Natural killer cell (primary cell): ENCODE measurements around the gene ABCA12. TPM values are rescaled to one million over a fixed set of nuclear protein-coding genes. Genes with fewer than 3 reads are reported as not detected.

Experiments used
- ATAC-seq, 3 donors: fragments of 150-1000 bp in 2 of 3; fragments of 200-7000 bp in 1 of 3; cut with Tn5 transposase; 1 replicate in 1 of 3; 2 replicates in 2 of 3; pipeline ENCODE4 v1.10.0; 2021; ENCODE audit warnings: mild to moderate bottlenecking in 2 of 3, moderate library complexity in 2 of 3
- DNase-seq, 2 donors: peaks; one replicate each; pipeline versions ENCODE4 v3.0.0 to v3.0.0-alpha.2; 2013 to 2021; ENCODE audit warnings: mixed read lengths in 1 of 2
- H3K27ac ChIP-seq: one replicate; pipeline ENCODE4 v1.5.1; 2013; ENCODE audit warnings: mild to moderate bottlenecking, low read length
- H3K27me3 ChIP-seq: one replicate; pipeline ENCODE4 v1.6.1; 2013; ENCODE audit warnings: low read length; ENCODE audit not compliant: control insufficient read depth, insufficient read depth
- H3K36me3 ChIP-seq: one replicate; pipeline ENCODE4 v1.6.1; 2013; ENCODE audit warnings: low read length; ENCODE audit not compliant: control insufficient read depth, insufficient read depth
- H3K4me1 ChIP-seq: one replicate; pipeline ENCODE4 v1.6.1; 2013; ENCODE audit warnings: low read length; ENCODE audit not compliant: control insufficient read depth, insufficient read depth
- H3K4me3 ChIP-seq: one replicate; pipeline ENCODE4 v1.5.1; 2013; ENCODE audit warnings: low read length
- H3K9me3 ChIP-seq: one replicate; pipeline ENCODE4 v1.6.1; 2013; ENCODE audit warnings: low read length; ENCODE audit not compliant: control insufficient read depth, insufficient read depth
- H3K27ac Mint-ChIP-seq, 2 donors: one replicate each; pipeline ENCODE4 v1.8.0; 2022; ENCODE audit warnings: mild to moderate bottlenecking in 2 of 2, mixed read lengths in 2 of 2, moderate library complexity in 1 of 2
- H3K27me3 Mint-ChIP-seq, 2 donors: one replicate each; pipeline ENCODE4 v1.8.0; 2022; ENCODE audit warnings: low read depth in 2 of 2, mixed read lengths in 2 of 2
- H3K36me3 Mint-ChIP-seq: one replicate; pipeline ENCODE4 v1.8.0; 2022; ENCODE audit warnings: mixed read lengths
- H3K4me1 Mint-ChIP-seq, 2 donors: one replicate each; pipeline ENCODE4 v1.8.0; 2022; ENCODE audit warnings: mixed read lengths in 2 of 2
- H3K4me3 Mint-ChIP-seq: one replicate; pipeline ENCODE4 v1.8.0; 2022; ENCODE audit warnings: mild to moderate bottlenecking, moderate library complexity, mixed read lengths
- H3K9me3 Mint-ChIP-seq, 2 donors: one replicate each; pipeline ENCODE4 v1.8.0; 2022; ENCODE audit warnings: mixed read lengths in 2 of 2
- WGBS: methylation state at CpG from one replicate; pipeline ENCODE4 v1.1.7; 2013; ENCODE audit warnings: missing lambda C conversion rate; ENCODE audit not compliant: insufficient coverage; 5-methylcytosine and 5-hydroxymethylcytosine counted together
- intact Hi-C: fragments of 100-400 bp; cut with micrococcal nuclease; formaldehyde crosslinking; loops from one replicate; pipeline ENCODE4 v1.14.2; 2022
- total RNA-seq, 4 donors: library from RNA; stranded (reverse); fragments of 120-200 nt in 1 of 4; gene quantifications; one replicate each; pipeline versions ENCODE4 v1.2.3 to v1.2.4, GENCODE V29; 2013 to 2022
- TF ChIP-seq, protein P1 (sequence below): fragments of 200-600 bp; IDR thresholded peaks from one replicate; pipeline ENCODE4 v1.8.0; 2022; ENCODE audit warnings: antibody characterized with exemption

Gene ABCA12
- total RNA-seq, 3 donors from 2014 or later (not counting 1 experiment from before 2014, with no cell fraction given): not detected

- intact Hi-C loops: no loop called here
- no peaks in the 10 kb centered on the region for H3K36me3 ChIP-seq
- Mint-ChIP-seq H3K27ac (no peak overlapping the region), H3K36me3 (no peaks in the 10 kb centered on the region), H3K9me3 (peaks cover 2 to 3% of the 10 kb centered on the region in 2 donors), H3K4me3 (no peak overlapping the region), H3K4me1 (no peaks in the 10 kb centered on the region), H3K27me3 (no peaks in the 10 kb centered on the region)
- WGBS: 76% methylated on average over 2 of the region's 3 CpGs
- no peak overlapping the region for H3K27ac ChIP-seq
- no peak overlapping the region for H3K4me3 ChIP-seq
- TF ChIP-seq, protein P1, sequence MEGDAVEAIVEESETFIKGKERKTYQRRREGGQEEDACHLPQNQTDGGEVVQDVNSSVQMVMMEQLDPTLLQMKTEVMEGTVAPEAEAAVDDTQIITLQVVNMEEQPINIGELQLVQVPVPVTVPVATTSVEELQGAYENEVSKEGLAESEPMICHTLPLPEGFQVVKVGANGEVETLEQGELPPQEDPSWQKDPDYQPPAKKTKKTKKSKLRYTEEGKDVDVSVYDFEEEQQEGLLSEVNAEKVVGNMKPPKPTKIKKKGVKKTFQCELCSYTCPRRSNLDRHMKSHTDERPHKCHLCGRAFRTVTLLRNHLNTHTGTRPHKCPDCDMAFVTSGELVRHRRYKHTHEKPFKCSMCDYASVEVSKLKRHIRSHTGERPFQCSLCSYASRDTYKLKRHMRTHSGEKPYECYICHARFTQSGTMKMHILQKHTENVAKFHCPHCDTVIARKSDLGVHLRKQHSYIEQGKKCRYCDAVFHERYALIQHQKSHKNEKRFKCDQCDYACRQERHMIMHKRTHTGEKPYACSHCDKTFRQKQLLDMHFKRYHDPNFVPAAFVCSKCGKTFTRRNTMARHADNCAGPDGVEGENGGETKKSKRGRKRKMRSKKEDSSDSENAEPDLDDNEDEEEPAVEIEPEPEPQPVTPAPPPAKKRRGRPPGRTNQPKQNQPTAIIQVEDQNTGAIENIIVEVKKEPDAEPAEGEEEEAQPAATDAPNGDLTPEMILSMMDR: no peak
- DNase-seq (no peak), ATAC-seq (no peak)
- H3K9me3 ChIP-seq: no peaks in the 10 kb centered on the region
- H3K27me3 ChIP-seq: no peaks in the 10 kb centered on the region
- H3K4me1 ChIP-seq: no peaks in the 10 kb centered on the region
Observed at GRCh38 chr2:215110918-215111317, 27.5 kb downstream of the ABCA12 start.

DNA sequence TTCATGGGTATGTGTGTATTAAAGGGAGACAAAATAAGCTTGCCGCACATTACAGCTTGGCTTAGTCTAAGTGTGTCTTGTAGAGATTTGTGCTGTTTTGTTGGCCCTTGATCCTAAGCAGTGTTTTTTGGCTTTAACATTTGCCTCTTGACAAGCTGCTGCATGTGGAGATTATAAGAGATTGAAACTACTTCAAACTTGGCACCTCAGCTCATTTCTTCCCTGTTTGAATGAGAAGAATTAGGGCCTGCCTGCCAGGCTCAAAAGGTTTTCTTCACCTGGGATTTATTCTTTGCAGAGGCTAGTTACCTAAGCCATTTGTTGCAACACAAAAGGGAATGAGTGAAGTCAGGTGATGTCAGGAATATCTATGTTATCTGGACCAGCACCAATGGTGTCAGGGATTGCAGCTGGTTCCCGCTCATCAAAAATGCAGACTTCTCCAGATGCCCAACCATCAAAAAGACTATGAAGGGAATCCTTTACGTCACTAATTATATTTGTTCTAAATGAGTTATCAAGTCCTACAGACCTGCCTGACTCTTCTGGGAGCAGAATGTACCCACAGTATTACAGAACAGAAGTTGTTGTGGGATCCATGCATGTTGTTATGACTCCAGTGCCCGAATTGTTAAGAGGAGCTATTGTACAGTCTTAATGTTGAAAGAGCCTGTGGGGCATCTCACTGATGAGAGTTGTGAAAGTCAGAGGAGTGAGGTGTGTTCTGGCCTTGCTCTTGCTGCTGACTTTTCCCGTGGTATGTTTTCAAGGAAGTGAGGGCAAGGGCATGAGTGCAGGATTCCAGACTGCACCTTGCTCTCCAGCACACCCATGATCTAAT is 31.0 kb downstream of the ABCA12 start:
- no peaks in the 10 kb centered on the region for H3K9me3 ChIP-seq
- Mint-ChIP-seq H3K36me3 (no peaks in the 10 kb centered on the region), H3K9me3 (peaks cover 0 to 2% of the 10 kb centered on the region in 2 donors), H3K27ac (no peak overlapping the region), H3K27me3 (no peaks in the 10 kb centered on the region), H3K4me1 (no peaks in the 10 kb centered on the region), H3K4me3 (no peak overlapping the region)
- H3K27me3 ChIP-seq: no peaks in the 10 kb centered on the region
- no peaks in the 10 kb centered on the region for H3K4me1 ChIP-seq
- TF ChIP-seq, protein P1: no peak
- H3K27ac ChIP-seq: no peak overlapping the region
- 94% methylated on average over 5 of the region's 5 CpGs for WGBS
- no peaks in the 10 kb centered on the region for H3K36me3 ChIP-seq
- intact Hi-C loops: no loop called here
- no peak overlapping the region for H3K4me3 ChIP-seq
- DNase-seq: no peak
- no peak for ATAC-seq

DNA sequence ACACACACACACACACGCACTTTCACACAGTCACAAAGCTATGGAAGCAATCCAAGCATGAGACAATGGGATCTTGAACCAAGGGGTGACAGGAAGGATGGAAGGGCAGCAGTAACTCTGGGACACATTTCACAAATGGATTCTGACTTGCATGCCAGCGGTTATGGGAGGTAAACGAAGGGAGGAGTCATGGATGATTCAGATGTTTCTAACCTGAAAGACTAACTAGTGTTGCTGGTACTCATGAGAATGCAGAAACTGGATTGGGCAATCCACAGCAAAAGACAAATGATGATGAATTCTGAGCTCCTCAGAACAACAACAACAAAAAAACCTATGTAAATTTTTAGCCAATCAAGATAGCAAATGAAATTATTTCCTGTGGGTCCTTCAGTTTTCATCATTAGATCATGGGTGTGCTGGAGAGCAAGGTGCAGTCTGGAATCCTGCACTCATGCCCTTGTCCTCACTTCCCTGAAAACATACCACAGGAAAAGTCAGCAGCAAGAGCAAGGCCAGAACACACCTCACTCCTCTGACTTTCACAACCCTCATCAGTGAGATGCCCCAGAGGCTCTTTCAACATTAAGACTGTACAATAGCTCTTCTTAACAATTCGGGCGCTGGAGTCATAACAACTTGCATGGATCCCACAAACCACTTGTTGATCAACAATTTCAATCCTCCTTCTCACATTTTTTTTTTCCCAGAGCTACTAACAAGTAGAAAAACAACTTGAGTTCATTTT is 32.6 kb downstream of the ABCA12 start:
- Histone ChIP-seq H3K36me3 (no peaks in the 10 kb centered on the region), H3K27ac (no peak overlapping the region), H3K4me3 (no peak overlapping the region), H3K4me1 (no peaks in the 10 kb centered on the region), H3K9me3 (no peaks in the 10 kb centered on the region), H3K27me3 (no peaks in the 10 kb centered on the region)
- DNase-seq (no peak), ATAC-seq (no peak)
- Mint-ChIP-seq H3K4me3 (no peak overlapping the region), H3K27me3 (no peaks in the 10 kb centered on the region), H3K4me1 (no peaks in the 10 kb centered on the region), H3K9me3 (peaks cover 0 to 2% of the 10 kb centered on the region in 2 donors), H3K27ac (no peak overlapping the region), H3K36me3 (no peaks in the 10 kb centered on the region)
- 87% methylated on average over 4 of the region's 5 CpGs for WGBS
- intact Hi-C loops: no loop called here
- TF ChIP-seq, protein P1: no peak
